Endodermal cell (in vitro differentiated cells): Measurements from ENCODE around the gene UFD1. TPM values are rescaled to one million over a fixed set of nuclear protein-coding genes. Genes with fewer than 3 reads are reported as not detected.

Experiments
- DNase-seq: peaks from one replicate; pipeline ENCODE4 v3.0.0-alpha.2; 2017
- H3K27ac ChIP-seq: 2 replicates; pipeline ENCODE4 v1.5.1; 2013; ENCODE audit warnings: mild to moderate bottlenecking, low read depth, low read length, moderate library complexity
- H3K27me3 ChIP-seq: 2 replicates; pipeline ENCODE4 v1.6.1; 2013; ENCODE audit warnings: mild to moderate bottlenecking, low read length, moderate library complexity; ENCODE audit not compliant: insufficient read depth, control insufficient read depth, poor library complexity, severe bottlenecking
- H3K36me3 ChIP-seq: 2 replicates; pipeline ENCODE4 v1.7.0; 2013; ENCODE audit warnings: mild to moderate bottlenecking, low read length, moderate library complexity; ENCODE audit not compliant: control insufficient read depth, insufficient read depth
- H3K4me1 ChIP-seq: one replicate; pipeline ENCODE4 v1.7.0; 2013; ENCODE audit warnings: low read length; ENCODE audit not compliant: control insufficient read depth, insufficient read depth
- H3K4me3 ChIP-seq: 2 replicates; pipeline ENCODE4 v1.5.1; 2013; ENCODE audit warnings: mild to moderate bottlenecking, low read length, moderate library complexity
- H3K9ac ChIP-seq: 2 replicates; pipeline ENCODE4 v1.6.1; 2013; ENCODE audit warnings: mild to moderate bottlenecking, low read length, moderate library complexity; ENCODE audit not compliant: poor library complexity, severe bottlenecking; ENCODE audit errors: extremely low read depth
- H3K9me3 ChIP-seq: 2 replicates; pipeline ENCODE4 v1.6.1; 2013; ENCODE audit warnings: mild to moderate bottlenecking, low read length, moderate library complexity; ENCODE audit not compliant: control insufficient read depth
- H3K27ac Mint-ChIP-seq: 2 replicates; pipeline ENCODE4 v1.8.0; 2020; ENCODE audit warnings: mixed read lengths
- H3K27me3 Mint-ChIP-seq: 2 replicates; pipeline ENCODE4 v1.8.0; 2021; ENCODE audit warnings: mild to moderate bottlenecking, mixed read lengths; ENCODE audit not compliant: insufficient read depth
- H3K36me3 Mint-ChIP-seq: 2 replicates; pipeline ENCODE4 v1.8.0; 2020; ENCODE audit warnings: low read depth, mixed read lengths
- H3K4me1 Mint-ChIP-seq: 2 replicates; pipeline ENCODE4 v1.8.0; 2020; ENCODE audit warnings: mixed read lengths
- H3K4me3 Mint-ChIP-seq: 2 replicates; pipeline ENCODE4 v1.8.0; 2020; ENCODE audit warnings: mild to moderate bottlenecking, moderate library complexity, mixed read lengths
- H3K9me3 Mint-ChIP-seq: 2 replicates; pipeline ENCODE4 v1.8.0; 2020; ENCODE audit warnings: mild to moderate bottlenecking, mixed read lengths
- WGBS, 2 experiments: methylation state at CpG; one replicate each; pipeline versions ENCODE4 v1.1.5 to v1.1.7; 2013; ENCODE audit warnings: missing lambda C conversion rate in 2 of 2, mixed read lengths in 1 of 2; ENCODE audit not compliant: insufficient coverage in 1 of 2, insufficient read length in 1 of 2; 5-methylcytosine and 5-hydroxymethylcytosine counted together
- total RNA-seq, 2 donors: library from RNA; stranded (reverse); fragmentation: NEBNext Ultra II Directional in 1 of 2; extraction: Animal tissue kit (Norgen Biotek cat#: 25700) in 1 of 2; gene quantifications; 2 replicates in 1 of 2; 3 replicates in 1 of 2; pipeline ENCODE4 v1.2.1, GENCODE V29; 2021
- TF ChIP-seq, protein P1 (sequence below): fragments of 200-600 bp; sonication (generic); conservative IDR thresholded peaks from 2 replicates; pipeline ENCODE4 v1.5.0; 2021; ENCODE audit warnings: antibody characterized with exemption, mild to moderate bottlenecking

Gene UFD1
- total RNA-seq, 2 donors from 2014 or later = 67.7 to 69.2 TPM

DNA sequence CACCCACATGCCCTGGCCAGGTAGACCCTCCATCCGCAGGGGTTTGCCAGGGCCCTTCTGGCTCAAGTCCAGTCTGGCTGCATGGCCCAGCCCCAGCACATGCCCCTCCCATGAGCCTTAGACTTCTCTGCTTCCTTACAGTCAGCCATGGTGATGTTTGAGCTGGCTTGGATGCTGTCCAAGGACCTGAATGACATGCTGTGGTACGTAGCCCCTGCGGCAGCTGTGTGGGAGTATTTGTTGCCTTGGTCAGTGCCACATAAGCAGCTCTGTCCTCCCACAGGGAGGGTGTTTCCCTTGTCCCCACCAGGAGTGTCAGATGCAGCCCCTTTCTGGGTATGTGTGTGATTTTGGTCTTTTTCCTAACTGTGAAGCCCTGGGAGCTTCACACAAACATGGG is 18.3 kb upstream of the UFD1 start:
- 98 to 100% methylated on average over 1 to 3 of the region's 3 CpGs for WGBS, 2 experiments
- no peak overlapping the region for H3K4me3 Mint-ChIP-seq
- H3K4me1 Mint-ChIP-seq = no peaks in the 10 kb centered on the region
- no peaks in the 10 kb centered on the region for H3K27me3 Mint-ChIP-seq
- no peak for DNase-seq
- H3K27ac Mint-ChIP-seq = no peak overlapping the region
- TF ChIP-seq, protein P1, sequence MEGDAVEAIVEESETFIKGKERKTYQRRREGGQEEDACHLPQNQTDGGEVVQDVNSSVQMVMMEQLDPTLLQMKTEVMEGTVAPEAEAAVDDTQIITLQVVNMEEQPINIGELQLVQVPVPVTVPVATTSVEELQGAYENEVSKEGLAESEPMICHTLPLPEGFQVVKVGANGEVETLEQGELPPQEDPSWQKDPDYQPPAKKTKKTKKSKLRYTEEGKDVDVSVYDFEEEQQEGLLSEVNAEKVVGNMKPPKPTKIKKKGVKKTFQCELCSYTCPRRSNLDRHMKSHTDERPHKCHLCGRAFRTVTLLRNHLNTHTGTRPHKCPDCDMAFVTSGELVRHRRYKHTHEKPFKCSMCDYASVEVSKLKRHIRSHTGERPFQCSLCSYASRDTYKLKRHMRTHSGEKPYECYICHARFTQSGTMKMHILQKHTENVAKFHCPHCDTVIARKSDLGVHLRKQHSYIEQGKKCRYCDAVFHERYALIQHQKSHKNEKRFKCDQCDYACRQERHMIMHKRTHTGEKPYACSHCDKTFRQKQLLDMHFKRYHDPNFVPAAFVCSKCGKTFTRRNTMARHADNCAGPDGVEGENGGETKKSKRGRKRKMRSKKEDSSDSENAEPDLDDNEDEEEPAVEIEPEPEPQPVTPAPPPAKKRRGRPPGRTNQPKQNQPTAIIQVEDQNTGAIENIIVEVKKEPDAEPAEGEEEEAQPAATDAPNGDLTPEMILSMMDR = no peak
- no peaks in the 10 kb centered on the region for H3K4me1 ChIP-seq
- no peak overlapping the region for H3K27ac ChIP-seq
- H3K27me3 ChIP-seq = no peaks in the 10 kb centered on the region
- no peak overlapping the region for H3K9ac ChIP-seq
- no peak overlapping the region for H3K4me3 ChIP-seq
- peaks cover 31% of the 10 kb centered on the region for H3K36me3 ChIP-seq
- peaks cover 12% of the 10 kb centered on the region for H3K36me3 Mint-ChIP-seq
- H3K9me3 Mint-ChIP-seq = no peaks in the 10 kb centered on the region
- no peaks in the 10 kb centered on the region for H3K9me3 ChIP-seq

DNA sequence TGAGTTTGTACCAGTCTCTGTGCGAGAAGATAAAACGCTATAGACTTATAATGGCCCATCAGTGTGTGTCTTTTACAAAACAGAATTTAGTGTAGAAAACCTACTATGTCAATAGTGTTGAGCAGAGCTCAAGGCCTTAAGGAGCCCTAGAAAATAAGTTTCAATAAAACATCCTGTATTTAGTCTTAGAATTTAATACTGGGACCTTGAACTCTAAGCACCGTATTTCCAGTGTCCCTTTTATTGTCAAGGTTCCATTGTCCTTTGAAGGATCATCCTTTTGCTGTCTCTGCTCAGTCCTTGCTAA is 17.3 kb upstream of the UFD1 start:
- no peaks in the 10 kb centered on the region for H3K27me3 ChIP-seq
- 88 to 100% methylated on average over 3 of the region's 3 CpGs for WGBS, 2 experiments

DNA sequence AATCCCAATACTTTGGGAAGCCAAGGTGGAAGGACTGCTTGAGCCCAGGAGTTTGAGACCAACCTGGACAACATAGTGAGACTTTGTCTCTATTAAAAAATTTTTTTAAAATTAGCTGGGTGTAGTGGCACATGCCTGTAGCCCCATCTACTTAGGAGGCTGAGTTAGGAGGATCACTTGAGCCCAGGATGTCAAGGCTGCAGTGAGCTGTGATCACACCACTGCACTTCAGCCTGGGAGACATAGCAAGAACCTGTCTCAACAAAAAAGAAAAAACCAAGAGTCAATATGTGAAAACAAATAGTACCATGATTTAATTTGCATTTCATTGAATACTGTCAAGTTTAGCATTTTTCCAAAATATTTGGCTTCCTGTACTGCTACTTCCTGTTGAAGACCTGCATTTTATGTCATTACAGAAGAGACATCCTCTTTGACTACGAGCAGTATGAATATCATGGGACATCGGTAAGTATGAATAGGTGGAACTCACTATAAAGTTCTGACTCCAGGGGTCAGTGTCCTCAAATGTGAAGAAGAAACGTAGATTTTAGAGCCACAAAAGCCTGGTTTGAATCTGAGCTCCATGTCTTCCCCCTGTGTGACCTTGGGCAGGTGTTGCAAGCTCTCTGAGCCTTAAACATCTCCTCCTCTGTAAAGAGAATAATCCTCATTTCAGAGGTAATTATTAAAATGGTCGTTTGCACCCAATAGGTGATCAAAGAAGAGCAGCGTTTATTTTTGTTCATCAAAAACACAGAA is 16.8 kb upstream of the UFD1 start:
- no peak overlapping the region for H3K4me3 Mint-ChIP-seq
- no peaks in the 10 kb centered on the region for H3K9me3 Mint-ChIP-seq
- no peaks in the 10 kb centered on the region for H3K4me1 Mint-ChIP-seq
- WGBS, 2 experiments = 91 to 96% methylated on average over 5 of the region's 5 CpGs
- H3K27me3 Mint-ChIP-seq = no peaks in the 10 kb centered on the region
- peaks cover 16% of the 10 kb centered on the region for H3K36me3 Mint-ChIP-seq
- Histone ChIP-seq H3K4me3 (no peak overlapping the region), H3K27me3 (no peaks in the 10 kb centered on the region), H3K4me1 (no peaks in the 10 kb centered on the region), H3K9ac (no peak overlapping the region), H3K36me3 (peaks cover 35% of the 10 kb centered on the region), H3K9me3 (no peaks in the 10 kb centered on the region), H3K27ac (no peak overlapping the region)
- TF ChIP-seq, protein P1 = peak; percentile 65
- H3K27ac Mint-ChIP-seq = no peak overlapping the region
- DNase-seq = no peak

More for the DNA sequence above, 17.3 kb upstream of the UFD1 start:
- H3K4me1 ChIP-seq = no peaks in the 10 kb centered on the region
- no peaks in the 10 kb centered on the region for H3K27me3 Mint-ChIP-seq
- no peaks in the 10 kb centered on the region for H3K4me1 Mint-ChIP-seq
- no peak overlapping the region for H3K27ac Mint-ChIP-seq
- TF ChIP-seq, protein P1 = no peak
- H3K4me3 Mint-ChIP-seq = no peak overlapping the region
- H3K9ac ChIP-seq = no peak overlapping the region
- no peak overlapping the region for H3K4me3 ChIP-seq
- H3K36me3 Mint-ChIP-seq = peaks cover 16% of the 10 kb centered on the region
- H3K9me3 Mint-ChIP-seq = no peaks in the 10 kb centered on the region
- H3K36me3 ChIP-seq = peaks cover 33% of the 10 kb centered on the region
- DNase-seq = no peak
- H3K9me3 ChIP-seq = no peaks in the 10 kb centered on the region
- no peak overlapping the region for H3K27ac ChIP-seq
